ENCODE data around the gene PACC1. TPM values are rescaled to one million over a fixed set of nuclear protein-coding genes. Genes with fewer than 3 reads are reported as not detected.

Gene PACC1
- total RNA-seq, 2 donors from 2014 or later: 3.2 to 4.1 TPM

DNA sequence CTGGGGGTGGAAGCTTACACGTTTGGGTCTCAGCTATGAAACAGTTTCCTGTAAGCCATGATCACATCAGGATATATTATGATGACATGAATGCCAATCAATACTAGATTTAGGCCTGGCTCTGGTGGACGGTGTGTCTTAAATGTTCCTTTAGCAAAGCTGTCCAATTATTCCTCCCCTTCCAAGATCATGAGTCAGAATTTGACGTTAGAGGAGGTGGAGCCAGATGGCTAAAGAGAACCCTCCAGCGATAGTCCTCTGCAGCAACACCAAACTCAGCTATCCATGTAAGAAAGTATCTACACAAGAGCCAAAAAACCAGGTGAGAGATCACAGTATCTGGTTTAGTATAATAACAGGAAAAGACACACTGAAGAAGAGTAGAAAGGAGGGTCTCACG, 47.8 kb downstream of the PACC1 start:
- no peaks in the 10 kb centered on the region for H3K27me3 ChIP-seq (replicated peaks; ENCODE audit: insufficient read depth)
- H3K27ac ChIP-seq: no peak overlapping the region
- peaks cover 0 to 13% of the 10 kb centered on the region in 2 donors for H3K4me1 ChIP-seq (ENCODE audit: control insufficient read depth in 1 of 2, low read depth in 2 of 2)
- DNase-seq (ENCODE audit: low spot score) (no peak), ATAC-seq (ENCODE audit: insufficient number of reproducible peaks, low FRiP score, low read depth) (peak; percentile 17)
- H3K36me3 ChIP-seq: no peaks in the 10 kb centered on the region
- H3K9me3 ChIP-seq: no peaks in the 10 kb centered on the region
- TF ChIP-seq, protein P1, sequence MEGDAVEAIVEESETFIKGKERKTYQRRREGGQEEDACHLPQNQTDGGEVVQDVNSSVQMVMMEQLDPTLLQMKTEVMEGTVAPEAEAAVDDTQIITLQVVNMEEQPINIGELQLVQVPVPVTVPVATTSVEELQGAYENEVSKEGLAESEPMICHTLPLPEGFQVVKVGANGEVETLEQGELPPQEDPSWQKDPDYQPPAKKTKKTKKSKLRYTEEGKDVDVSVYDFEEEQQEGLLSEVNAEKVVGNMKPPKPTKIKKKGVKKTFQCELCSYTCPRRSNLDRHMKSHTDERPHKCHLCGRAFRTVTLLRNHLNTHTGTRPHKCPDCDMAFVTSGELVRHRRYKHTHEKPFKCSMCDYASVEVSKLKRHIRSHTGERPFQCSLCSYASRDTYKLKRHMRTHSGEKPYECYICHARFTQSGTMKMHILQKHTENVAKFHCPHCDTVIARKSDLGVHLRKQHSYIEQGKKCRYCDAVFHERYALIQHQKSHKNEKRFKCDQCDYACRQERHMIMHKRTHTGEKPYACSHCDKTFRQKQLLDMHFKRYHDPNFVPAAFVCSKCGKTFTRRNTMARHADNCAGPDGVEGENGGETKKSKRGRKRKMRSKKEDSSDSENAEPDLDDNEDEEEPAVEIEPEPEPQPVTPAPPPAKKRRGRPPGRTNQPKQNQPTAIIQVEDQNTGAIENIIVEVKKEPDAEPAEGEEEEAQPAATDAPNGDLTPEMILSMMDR (IDR thresholded peaks at IDR 0.05): no peak
- H3K4me3 ChIP-seq: no peak overlapping the region

DNA sequence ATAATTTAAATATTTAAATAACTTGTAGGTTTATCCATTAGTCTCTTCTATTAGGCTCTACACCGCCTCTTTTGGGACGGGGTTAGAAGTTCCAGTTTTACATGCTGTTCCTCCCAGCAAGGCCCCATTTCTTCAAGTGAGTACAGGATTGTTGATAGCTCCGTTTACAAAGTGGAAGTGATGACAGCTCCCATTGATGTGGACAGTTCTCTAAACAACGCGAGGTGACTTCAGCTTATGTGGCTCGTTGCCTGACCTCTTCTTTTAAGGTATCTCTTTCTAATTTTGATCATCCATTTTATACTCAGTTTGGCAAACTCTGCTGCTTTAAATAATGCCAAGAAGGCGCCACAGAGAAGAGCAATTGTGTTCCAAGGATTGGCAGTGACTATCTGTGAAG, 49.7 kb downstream of the PACC1 start:
- ATAC-seq (ENCODE audit: insufficient number of reproducible peaks, low FRiP score, low read depth) (no peak), DNase-seq (ENCODE audit: low spot score) (no peak)
- Histone ChIP-seq H3K27ac (no peak overlapping the region), H3K4me1 (ENCODE audit: control insufficient read depth in 1 of 2, low read depth in 2 of 2) (peaks cover 0 to 13% of the 10 kb centered on the region in 2 donors), H3K9me3 (no peaks in the 10 kb centered on the region), H3K4me3 (no peak overlapping the region), H3K36me3 (peaks cover 10% of the 10 kb centered on the region), H3K27me3 (replicated peaks; ENCODE audit: insufficient read depth) (no peaks in the 10 kb centered on the region)
- TF ChIP-seq, protein P1 (IDR thresholded peaks at IDR 0.05): no peak

- no peak for DNase-seq (ENCODE audit: low spot score)
- peaks cover 17% of the 10 kb centered on the region for H3K36me3 ChIP-seq
- TF ChIP-seq, protein P1 (IDR thresholded peaks at IDR 0.05): no peak
Measured at GRCh38 chr1:212359794-212360479, 54.7 kb downstream of the PACC1 start.

DNA sequence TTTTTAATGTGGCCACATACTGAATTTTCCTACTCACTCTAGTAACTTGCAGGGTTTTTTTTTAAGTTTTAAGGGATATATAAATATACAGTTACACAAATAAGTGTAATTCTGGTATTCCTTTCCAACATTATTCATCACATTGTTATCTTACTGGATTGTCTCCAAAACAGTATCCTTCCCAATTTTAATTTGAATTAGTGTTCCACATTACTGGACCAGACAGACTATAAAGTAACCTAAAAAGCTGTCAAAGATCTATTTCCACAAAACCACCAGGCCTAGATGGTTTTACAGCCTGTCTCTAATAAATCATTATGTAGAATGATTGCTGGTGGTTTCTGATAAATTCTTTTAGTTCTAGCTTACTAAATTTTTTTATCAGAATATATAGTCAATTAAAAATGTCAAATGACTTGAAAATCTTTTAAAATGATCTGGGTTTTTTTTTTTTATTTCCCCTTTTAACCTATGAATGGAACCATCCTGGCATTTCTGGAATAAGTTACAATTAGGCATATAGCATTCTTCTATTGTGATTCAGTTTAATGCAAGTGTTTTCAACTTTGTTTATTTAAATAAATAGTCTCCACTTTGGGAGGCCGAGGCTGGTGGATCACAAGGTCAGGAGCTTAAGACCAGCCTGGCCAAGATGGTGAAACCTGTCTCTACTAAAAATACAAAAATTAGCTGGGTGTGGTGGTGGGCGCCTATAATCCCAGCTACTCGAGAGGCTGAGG, 59.3 kb downstream of the PACC1 start:
- H3K27ac ChIP-seq: no peak overlapping the region
- no peak for DNase-seq (ENCODE audit: low spot score)
- H3K9me3 ChIP-seq: no peaks in the 10 kb centered on the region
- ATAC-seq (ENCODE audit: insufficient number of reproducible peaks, low FRiP score, low read depth): no peak
- H3K4me1 ChIP-seq (ENCODE audit: control insufficient read depth in 1 of 2, low read depth in 2 of 2): no peaks in the 10 kb centered on the region
- TF ChIP-seq, protein P1 (IDR thresholded peaks at IDR 0.05): no peak
- no peaks in the 10 kb centered on the region for H3K27me3 ChIP-seq (replicated peaks; ENCODE audit: insufficient read depth)
- peaks cover 18% of the 10 kb centered on the region for H3K36me3 ChIP-seq
- no peak overlapping the region for H3K4me3 ChIP-seq

More at GRCh38 chr1:212359794-212360479, 54.7 kb downstream of the PACC1 start:
- Histone ChIP-seq H3K4me3 (no peak overlapping the region), H3K4me1 (ENCODE audit: control insufficient read depth in 1 of 2, low read depth in 2 of 2) (no peaks in the 10 kb centered on the region), H3K27ac (no peak overlapping the region), H3K9me3 (no peaks in the 10 kb centered on the region), H3K27me3 (replicated peaks; ENCODE audit: insufficient read depth) (no peaks in the 10 kb centered on the region)
- no peak for ATAC-seq (ENCODE audit: insufficient number of reproducible peaks, low FRiP score, low read depth)

- Histone ChIP-seq H3K9me3 (no peaks in the 10 kb centered on the region), H3K36me3 (peaks cover 14% of the 10 kb centered on the region)
- no peak for ATAC-seq (ENCODE audit: insufficient number of reproducible peaks, low FRiP score, low read depth)
Measured at GRCh38 chr1:212354464-212354863, 60.2 kb downstream of the PACC1 start.

More at GRCh38 chr1:212354464-212354863, 60.2 kb downstream of the PACC1 start:
- Histone ChIP-seq H3K4me3 (no peak overlapping the region), H3K27ac (no peak overlapping the region), H3K27me3 (replicated peaks; ENCODE audit: insufficient read depth) (no peaks in the 10 kb centered on the region), H3K4me1 (ENCODE audit: control insufficient read depth in 1 of 2, low read depth in 2 of 2) (no peaks in the 10 kb centered on the region)
- TF ChIP-seq, protein P1 (IDR thresholded peaks at IDR 0.05): no peak
- no peak for DNase-seq (ENCODE audit: low spot score)
